GM19468 (cell line): ENCODE measurements around the gene SLC19A2.

Experiments used
- ATAC-seq: cut with Tn5 transposase; IDR thresholded peaks from one replicate; pipeline ENCODE4 v1.9.1; 2021; ENCODE audit warnings: mild to moderate bottlenecking, moderate library complexity, moderate number of reproducible peaks; ENCODE audit not compliant: unreplicated experiment; ENCODE audit errors: extremely low read depth

Gene SLC19A2

DNA sequence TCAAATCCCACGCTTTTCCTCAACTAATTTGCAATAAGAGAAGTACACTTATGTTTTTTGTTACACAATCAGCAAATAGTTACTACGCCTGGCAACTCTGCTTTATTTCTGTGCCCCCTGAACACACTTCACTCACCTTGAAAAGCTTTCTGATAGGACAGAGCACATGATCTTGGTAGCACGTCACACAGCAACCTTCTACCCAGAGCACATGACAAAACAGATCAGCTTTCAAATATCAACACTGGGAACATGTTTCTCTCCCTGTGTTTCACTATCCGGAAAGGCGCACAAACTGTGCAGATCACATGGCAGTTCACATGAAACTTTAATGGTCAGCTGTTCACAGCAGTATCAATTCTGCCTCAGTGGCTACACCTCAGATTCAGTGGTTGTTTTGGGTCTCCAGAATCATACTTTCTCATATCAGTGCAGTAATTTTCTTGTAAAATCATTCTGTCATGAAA, 2.2 kb downstream of the SLC19A2 start:
- ATAC-seq: no peak

- no peak for ATAC-seq
Observed at GRCh38 chr1:169479363-169480066, 6.2 kb downstream of the SLC19A2 start.

DNA sequence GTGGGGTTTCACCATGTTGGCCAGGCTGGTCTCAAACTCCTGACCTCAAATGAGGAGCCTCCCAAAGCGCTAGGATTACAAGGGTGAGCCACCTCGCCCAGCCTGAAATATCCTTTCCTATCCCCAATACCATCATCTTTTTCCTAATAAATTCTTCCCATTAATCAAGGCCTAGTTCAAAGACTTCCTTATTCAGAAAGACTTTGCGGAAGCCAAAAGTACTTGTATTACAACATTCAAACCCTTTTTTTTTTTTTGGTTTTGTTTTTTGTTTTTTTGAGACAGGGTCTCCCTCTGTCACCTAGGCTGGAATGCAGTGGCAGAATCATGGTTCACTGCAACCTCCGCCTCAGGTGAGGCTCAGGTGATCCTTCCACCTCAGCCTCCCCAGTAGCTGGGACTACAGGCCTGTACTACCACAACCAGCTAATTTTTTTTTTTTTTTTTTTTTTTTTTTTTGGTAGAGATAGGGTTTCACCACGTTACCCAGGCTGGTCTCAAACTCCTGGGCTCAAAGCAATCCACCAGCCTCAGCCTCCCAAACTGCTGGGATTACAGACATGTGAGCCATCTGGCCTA, 7.6 kb downstream of the SLC19A2 start:
- ATAC-seq: no peak

DNA sequence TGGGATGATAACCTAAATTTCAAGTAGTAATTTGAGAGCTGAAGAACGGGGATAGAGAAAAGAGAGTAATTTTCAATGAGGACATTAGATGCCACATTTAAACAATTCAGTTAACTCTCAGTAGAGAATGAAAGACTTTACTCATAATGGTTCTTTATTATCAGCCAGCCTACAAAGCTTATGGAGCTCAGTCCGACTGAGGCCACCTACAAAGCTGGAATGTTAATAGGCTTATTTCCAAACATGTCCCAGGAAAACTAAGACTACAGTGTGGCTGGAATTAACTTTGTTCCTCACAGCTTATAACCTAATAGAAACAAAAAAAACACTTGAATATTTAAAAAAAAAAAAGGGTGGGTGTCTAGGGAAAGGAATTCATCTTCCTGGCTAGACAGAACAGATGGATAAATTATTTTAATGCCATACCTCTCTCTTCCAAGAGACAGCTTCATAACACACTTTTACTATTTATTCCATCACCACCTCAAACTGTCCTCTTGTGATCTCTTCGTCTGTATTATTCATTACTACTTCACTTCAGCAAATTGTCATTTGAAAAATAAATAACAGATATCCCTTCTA, 9.8 kb downstream of the SLC19A2 start:
- ATAC-seq: no peak

DNA sequence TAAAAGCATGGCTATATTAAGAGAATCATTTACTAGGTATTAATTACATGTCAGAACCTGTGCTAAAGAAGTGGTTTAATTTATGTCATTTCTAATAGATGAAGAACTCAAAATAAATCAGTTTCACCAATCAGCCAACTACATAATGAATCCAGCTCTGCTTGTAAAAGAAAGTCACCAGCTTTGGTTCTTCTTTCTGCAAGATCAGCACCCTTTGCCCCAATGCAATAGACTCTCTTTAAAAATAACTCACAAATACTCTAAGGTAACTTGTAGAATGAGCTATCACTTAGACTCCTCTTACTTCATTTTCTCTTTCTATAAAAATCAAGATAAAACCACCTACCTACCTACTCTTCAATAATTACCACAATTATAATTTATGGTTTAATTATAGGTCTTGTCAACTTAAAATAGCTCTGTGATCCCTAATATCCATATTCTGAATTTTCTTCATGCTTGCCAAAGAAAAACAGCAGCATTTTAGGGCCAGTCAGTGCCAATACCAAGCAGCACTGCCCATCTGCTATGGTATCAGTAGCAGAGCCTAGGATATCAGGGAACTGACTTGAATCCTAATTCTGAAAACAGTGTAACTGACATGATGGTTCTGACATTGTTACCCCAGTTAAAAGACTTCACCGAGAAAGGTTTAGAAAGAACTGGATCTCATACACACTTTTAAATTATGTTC, 11.3 kb downstream of the SLC19A2 start:
- no peak for ATAC-seq

GRCh38 chr1:169473347-169473746, 12.4 kb downstream of the SLC19A2 start:
- no peak for ATAC-seq

DNA sequence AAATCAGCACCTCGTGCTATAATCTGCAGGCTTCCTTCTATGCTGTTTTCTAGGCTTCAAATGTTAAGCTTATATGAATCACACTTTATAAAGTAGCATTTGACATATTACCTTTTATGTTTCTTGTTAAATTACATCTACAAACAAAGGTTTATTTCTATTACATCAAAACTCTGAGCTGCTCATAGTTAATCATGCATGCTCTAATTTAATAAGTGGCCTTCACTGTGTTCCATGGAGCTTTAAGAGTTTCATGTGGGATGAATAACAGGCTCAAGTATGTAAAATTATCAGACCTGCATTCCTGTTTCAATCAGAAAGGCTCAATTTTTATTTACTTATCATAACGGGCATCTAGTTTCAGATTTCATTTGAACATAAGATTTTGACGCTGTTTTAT, 13.0 kb downstream of the SLC19A2 start:
- no peak for ATAC-seq

DNA sequence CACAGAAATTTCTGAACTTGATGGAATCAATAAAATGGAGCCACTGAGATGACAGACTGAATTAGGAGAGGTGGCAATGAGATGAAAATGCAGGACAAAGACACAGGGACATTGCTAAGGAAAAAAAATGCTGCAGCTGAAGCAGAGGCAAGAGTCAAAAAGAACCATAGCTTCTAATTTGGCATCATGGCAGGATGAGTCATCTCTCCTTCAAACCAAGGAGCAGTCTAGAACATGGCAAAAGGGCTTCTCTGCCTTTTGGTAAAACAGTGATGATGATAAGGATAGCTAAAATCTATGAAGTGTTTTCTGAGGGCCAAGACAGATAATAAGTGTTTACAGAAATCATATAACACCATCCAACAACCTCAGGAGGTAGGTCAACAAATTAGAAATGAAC, 16.8 kb downstream of the SLC19A2 start:
- ATAC-seq: no peak

- ATAC-seq: no peak
Observed at GRCh38 chr1:169466259-169467230, 19.2 kb downstream of the SLC19A2 start.

GRCh38 chr1:169465281-169465680, 20.5 kb downstream of the SLC19A2 start:
- ATAC-seq: no peak

DNA sequence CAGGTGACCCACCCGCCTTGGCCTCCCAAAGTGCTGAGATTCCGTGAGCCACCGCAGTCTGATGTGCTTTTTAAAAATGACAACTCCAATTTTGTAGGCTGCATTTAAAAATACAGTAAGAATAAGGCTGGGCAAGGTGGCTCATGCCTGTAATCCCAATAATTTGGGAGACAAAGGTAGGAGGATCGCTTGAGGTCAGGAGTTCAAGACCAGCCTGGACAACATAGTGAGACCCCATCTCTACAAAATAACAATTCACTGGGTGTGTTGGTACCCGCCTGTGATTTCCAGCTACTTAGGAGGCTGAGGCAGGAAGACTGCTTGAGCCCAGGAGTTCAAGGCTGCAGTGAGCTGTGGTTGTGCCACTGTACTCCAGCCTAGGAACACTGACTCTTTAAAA, 23.4 kb downstream of the SLC19A2 start:
- ATAC-seq: no peak

- no peak for ATAC-seq
Observed at GRCh38 chr1:169461390-169462000, 24.2 kb downstream of the SLC19A2 start.

- no peak for ATAC-seq
Observed at GRCh38 chr1:169460191-169460833, 25.4 kb downstream of the SLC19A2 start.

GRCh38 chr1:169457443-169457842, 28.3 kb downstream of the SLC19A2 start:
- no peak for ATAC-seq

- no peak for ATAC-seq
Observed at GRCh38 chr1:169456029-169456428, 29.7 kb downstream of the SLC19A2 start.

DNA sequence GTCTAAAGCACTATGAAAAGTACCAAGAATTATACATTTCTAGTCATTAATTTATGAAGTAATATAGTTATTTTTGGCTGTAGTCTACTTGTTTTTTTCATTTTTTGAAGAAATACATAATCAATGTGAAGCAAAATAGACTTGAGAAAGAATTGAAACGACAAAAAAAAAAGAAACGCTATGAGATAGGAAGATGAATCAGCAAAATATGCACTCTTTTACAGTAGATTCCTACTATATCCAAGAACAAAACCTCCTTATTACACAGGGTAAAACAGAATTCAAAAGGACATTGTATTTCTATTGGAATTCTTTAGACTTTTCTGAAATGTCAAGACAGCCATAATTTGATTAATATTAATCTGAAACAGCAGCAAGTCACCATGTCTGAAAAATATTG, 32.8 kb downstream of the SLC19A2 start:
- ATAC-seq: no peak

DNA sequence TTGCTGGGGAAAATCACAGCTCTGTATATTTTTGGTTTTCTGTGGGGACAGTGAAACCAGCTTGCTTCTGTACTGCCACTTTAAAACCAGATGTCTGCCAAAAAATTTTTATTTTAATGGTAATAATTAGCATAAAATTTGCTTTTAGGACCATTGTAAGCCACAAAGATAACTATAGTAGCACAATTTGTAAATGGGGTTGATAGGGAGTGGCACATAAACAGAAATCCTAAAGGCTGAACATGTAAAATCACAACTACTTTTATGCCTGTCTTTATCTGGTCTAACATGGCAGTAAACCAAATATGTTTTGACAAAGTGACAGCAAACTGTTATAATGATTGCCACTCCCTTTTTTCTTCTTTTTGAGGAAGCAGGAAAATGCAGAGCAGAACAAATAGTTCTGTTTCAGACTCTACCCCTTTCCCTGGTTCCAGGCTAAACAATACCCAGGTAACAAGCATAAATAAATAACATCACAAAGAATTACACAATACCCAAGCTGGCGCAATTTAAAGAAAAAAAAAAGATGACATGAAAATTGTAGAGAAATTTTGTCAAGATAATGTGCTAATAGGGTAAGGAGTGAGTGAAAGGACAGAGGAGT, 34.4 kb downstream of the SLC19A2 start:
- no peak for ATAC-seq

GRCh38 chr1:169443923-169444322, 41.8 kb downstream of the SLC19A2 start:
- no peak for ATAC-seq
